ENCODE measurements around the gene HRG. TPM values are rescaled to one million over a fixed set of nuclear protein-coding genes. Genes with fewer than 3 reads are reported as not detected.

HRG gene
- polyA plus RNA-seq, 1 donor from 2014 or later, result not detected

GRCh38 chr3:186694288-186695032, 28.6 kb downstream of the HRG start:
- H3F3A ChIP-seq (ENCODE audit: insufficient read depth, low read length, poor library complexity, severe bottlenecking), result no peaks in the 10 kb centered on the region
- no peaks in the 10 kb centered on the region for H4K20me1 ChIP-seq (ENCODE audit: insufficient read depth)
- no peak overlapping the region for H3K27ac ChIP-seq (ENCODE audit: low read length)
- no peak overlapping the region for H2AFZ ChIP-seq (ENCODE audit: low read depth, low read length)
- H3K27me3 ChIP-seq (ENCODE audit: insufficient read depth, low read depth, low read length), result no peaks in the 10 kb centered on the region
- H3K36me3 ChIP-seq (ENCODE audit: insufficient read depth, low read length), result no peaks in the 10 kb centered on the region
- H3K4me3 ChIP-seq (ENCODE audit: low read length), result no peak overlapping the region
- H3K9ac ChIP-seq (ENCODE audit: low read length), result no peak overlapping the region
- H3K9me3 ChIP-seq (ENCODE audit: low read length), result no peaks in the 10 kb centered on the region
- H3K4me2 ChIP-seq (ENCODE audit: low read length), result no peak overlapping the region
- no peaks in the 10 kb centered on the region for H3K79me2 ChIP-seq (replicated peaks; ENCODE audit: insufficient read depth, low read length)
- no peaks in the 10 kb centered on the region for H3K9me2 ChIP-seq (ENCODE audit: insufficient read depth, low read length)
- TF ChIP-seq TAF1 (IDR thresholded peaks at IDR 0.05; ENCODE audit: low read depth) (no peak), EZH2 (IDR thresholded peaks at IDR 0.05; ENCODE audit: borderline replicate concordance, insufficient read depth, low read length, poor library complexity, severe bottlenecking) (no peak), POLR2AphosphoS5 (IDR thresholded peaks at IDR 0.05) (no peak), SMC3 (conservative IDR thresholded peaks at IDR 0.05; ENCODE audit: poor library complexity) (no peak), EP300 (conservative IDR thresholded peaks at IDR 0.05; ENCODE audit: poor library complexity, severe bottlenecking) (no peak), MXI1 (conservative IDR thresholded peaks at IDR 0.05; ENCODE audit: poor library complexity, severe bottlenecking) (no peak), RAD21 (conservative IDR thresholded peaks at IDR 0.05) (no peak)
- TF ChIP-seq, protein P1, sequence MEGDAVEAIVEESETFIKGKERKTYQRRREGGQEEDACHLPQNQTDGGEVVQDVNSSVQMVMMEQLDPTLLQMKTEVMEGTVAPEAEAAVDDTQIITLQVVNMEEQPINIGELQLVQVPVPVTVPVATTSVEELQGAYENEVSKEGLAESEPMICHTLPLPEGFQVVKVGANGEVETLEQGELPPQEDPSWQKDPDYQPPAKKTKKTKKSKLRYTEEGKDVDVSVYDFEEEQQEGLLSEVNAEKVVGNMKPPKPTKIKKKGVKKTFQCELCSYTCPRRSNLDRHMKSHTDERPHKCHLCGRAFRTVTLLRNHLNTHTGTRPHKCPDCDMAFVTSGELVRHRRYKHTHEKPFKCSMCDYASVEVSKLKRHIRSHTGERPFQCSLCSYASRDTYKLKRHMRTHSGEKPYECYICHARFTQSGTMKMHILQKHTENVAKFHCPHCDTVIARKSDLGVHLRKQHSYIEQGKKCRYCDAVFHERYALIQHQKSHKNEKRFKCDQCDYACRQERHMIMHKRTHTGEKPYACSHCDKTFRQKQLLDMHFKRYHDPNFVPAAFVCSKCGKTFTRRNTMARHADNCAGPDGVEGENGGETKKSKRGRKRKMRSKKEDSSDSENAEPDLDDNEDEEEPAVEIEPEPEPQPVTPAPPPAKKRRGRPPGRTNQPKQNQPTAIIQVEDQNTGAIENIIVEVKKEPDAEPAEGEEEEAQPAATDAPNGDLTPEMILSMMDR (IDR thresholded peaks at IDR 0.05; ENCODE audit: poor library complexity, severe bottlenecking), result no peak
- TF ChIP-seq, protein P2, sequence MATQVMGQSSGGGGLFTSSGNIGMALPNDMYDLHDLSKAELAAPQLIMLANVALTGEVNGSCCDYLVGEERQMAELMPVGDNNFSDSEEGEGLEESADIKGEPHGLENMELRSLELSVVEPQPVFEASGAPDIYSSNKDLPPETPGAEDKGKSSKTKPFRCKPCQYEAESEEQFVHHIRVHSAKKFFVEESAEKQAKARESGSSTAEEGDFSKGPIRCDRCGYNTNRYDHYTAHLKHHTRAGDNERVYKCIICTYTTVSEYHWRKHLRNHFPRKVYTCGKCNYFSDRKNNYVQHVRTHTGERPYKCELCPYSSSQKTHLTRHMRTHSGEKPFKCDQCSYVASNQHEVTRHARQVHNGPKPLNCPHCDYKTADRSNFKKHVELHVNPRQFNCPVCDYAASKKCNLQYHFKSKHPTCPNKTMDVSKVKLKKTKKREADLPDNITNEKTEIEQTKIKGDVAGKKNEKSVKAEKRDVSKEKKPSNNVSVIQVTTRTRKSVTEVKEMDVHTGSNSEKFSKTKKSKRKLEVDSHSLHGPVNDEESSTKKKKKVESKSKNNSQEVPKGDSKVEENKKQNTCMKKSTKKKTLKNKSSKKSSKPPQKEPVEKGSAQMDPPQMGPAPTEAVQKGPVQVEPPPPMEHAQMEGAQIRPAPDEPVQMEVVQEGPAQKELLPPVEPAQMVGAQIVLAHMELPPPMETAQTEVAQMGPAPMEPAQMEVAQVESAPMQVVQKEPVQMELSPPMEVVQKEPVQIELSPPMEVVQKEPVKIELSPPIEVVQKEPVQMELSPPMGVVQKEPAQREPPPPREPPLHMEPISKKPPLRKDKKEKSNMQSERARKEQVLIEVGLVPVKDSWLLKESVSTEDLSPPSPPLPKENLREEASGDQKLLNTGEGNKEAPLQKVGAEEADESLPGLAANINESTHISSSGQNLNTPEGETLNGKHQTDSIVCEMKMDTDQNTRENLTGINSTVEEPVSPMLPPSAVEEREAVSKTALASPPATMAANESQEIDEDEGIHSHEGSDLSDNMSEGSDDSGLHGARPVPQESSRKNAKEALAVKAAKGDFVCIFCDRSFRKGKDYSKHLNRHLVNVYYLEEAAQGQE (IDR thresholded peaks at IDR 0.05; ENCODE audit: borderline replicate concordance), result no peak

DNA sequence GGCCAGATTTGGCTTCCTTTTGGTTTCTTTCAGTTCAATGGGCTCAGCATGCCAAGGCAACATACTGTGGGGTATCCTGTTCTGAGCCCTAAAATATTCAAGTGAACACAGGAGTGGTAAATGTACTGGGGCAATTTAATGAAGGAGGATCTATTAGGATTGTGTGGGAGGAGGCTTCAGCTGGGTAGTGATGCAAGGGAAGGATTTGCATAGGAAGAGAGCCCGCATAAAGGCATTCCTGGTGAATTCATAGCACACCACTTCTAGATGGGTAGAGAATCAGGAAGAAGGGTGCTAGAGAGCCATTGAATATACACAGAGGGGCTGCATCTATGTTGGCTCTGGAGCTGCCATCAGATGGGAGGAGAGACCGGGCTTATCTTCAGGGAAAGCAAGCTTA, 30.7 kb downstream of the HRG start:
- Histone ChIP-seq H3K36me3 (ENCODE audit: insufficient read depth, low read length) (no peaks in the 10 kb centered on the region), H3K9ac (ENCODE audit: low read length) (no peak overlapping the region), H3K27ac (ENCODE audit: low read length) (no peak overlapping the region), H3K4me3 (ENCODE audit: low read length) (no peak overlapping the region), H3K9me2 (ENCODE audit: insufficient read depth, low read length) (no peaks in the 10 kb centered on the region), H3K27me3 (ENCODE audit: insufficient read depth, low read depth, low read length) (no peaks in the 10 kb centered on the region), H3K4me2 (ENCODE audit: low read length) (no peak overlapping the region), H3F3A (ENCODE audit: insufficient read depth, low read length, poor library complexity, severe bottlenecking) (no peaks in the 10 kb centered on the region), H3K9me3 (ENCODE audit: low read length) (no peaks in the 10 kb centered on the region), H3K79me2 (replicated peaks; ENCODE audit: insufficient read depth, low read length) (no peaks in the 10 kb centered on the region), H2AFZ (ENCODE audit: low read depth, low read length) (no peak overlapping the region), H4K20me1 (ENCODE audit: insufficient read depth) (no peaks in the 10 kb centered on the region)
- TF ChIP-seq RAD21 (conservative IDR thresholded peaks at IDR 0.05) (no peak), SMC3 (conservative IDR thresholded peaks at IDR 0.05; ENCODE audit: poor library complexity) (no peak), TAF1 (IDR thresholded peaks at IDR 0.05; ENCODE audit: low read depth) (no peak), POLR2AphosphoS5 (IDR thresholded peaks at IDR 0.05) (no peak), MXI1 (conservative IDR thresholded peaks at IDR 0.05; ENCODE audit: poor library complexity, severe bottlenecking) (no peak), EZH2 (IDR thresholded peaks at IDR 0.05; ENCODE audit: borderline replicate concordance, insufficient read depth, low read length, poor library complexity, severe bottlenecking) (no peak), EP300 (conservative IDR thresholded peaks at IDR 0.05; ENCODE audit: poor library complexity, severe bottlenecking) (no peak)
- TF ChIP-seq, protein P1 (IDR thresholded peaks at IDR 0.05; ENCODE audit: poor library complexity, severe bottlenecking), result no peak
- TF ChIP-seq, protein P2 (IDR thresholded peaks at IDR 0.05; ENCODE audit: borderline replicate concordance), result no peak
